Panc1 (cell line): ENCODE results near the gene BBX. TPM values are rescaled to one million over a fixed set of nuclear protein-coding genes. Genes with fewer than 3 reads are reported as not detected.

Experiments
- ATAC-seq: fragments of 200-7000 bp; cut with Tn5 transposase; 2 replicates; pipeline ENCODE4 v1.9.1; 2020; ENCODE audit warnings: mild to moderate bottlenecking, moderate library complexity
- BruUV-seq: library from RNA; stranded (reverse); fragments of 400-500 nt; replicated peaks from 2 replicates; lab custom pipeline; 2021; lab: Mats Ljungman, UMichigan
- CTCF ChIA-PET: fragments of 300-600 bp; sonication (Branson Sonifier 250); formaldehyde crosslinking; loops from one replicate; lab custom pipeline; 2022; ENCODE audit warnings: antibody characterized with exemption; lab: Charles Lee
- POLR2A ChIA-PET: fragments of 300-600 bp; sonication (Branson Sonifier 250); formaldehyde crosslinking; loops from one replicate; lab custom pipeline; 2022; ENCODE audit warnings: antibody characterized with exemption; lab: Charles Lee
- DNase-seq: peaks from one replicate; pipeline ENCODE4 v3.0.0-alpha.2; 2010; ENCODE audit warnings: low read depth, low spot score
- H3K27ac ChIP-seq: 2 replicates; pipeline ENCODE4 v1.5.1; 2011; ENCODE audit warnings: mild to moderate bottlenecking, low read length, inconsistent platforms
- H3K27me3 ChIP-seq: fragments of 200-500 bp; sonication (Bioruptor generic); 2 replicates; pipeline ENCODE4 v1.6.0; 2014; ENCODE audit warnings: low read length, inconsistent platforms; ENCODE audit not compliant: control insufficient read depth, insufficient read depth
- H3K36me3 ChIP-seq: fragments of 200-500 bp; sonication (Bioruptor generic); 2 replicates; pipeline ENCODE4 v1.5.1; 2014; ENCODE audit warnings: inconsistent platforms, mild to moderate bottlenecking, low read length, moderate library complexity; ENCODE audit not compliant: control insufficient read depth, insufficient read depth
- H3K4me1 ChIP-seq: 2 replicates; pipeline ENCODE4 v1.5.1; 2011; ENCODE audit warnings: inconsistent platforms, mild to moderate bottlenecking, low read length, moderate library complexity; ENCODE audit not compliant: control insufficient read depth, insufficient read depth
- H3K4me3 ChIP-seq, 2 experiments: 2 replicates each; pipeline ENCODE4 v1.5.1; 2011 to 2012; ENCODE audit warnings: low read depth in 2 of 2, low read length in 2 of 2, mild to moderate bottlenecking in 2 of 2, inconsistent platforms in 1 of 2, moderate library complexity in 1 of 2
- H3K9me3 ChIP-seq: fragments of 200-500 bp; sonication (Bioruptor generic); 2 replicates; pipeline ENCODE4 v1.5.1; 2014; ENCODE audit warnings: low read depth, mild to moderate bottlenecking, inconsistent platforms, low read length, moderate library complexity; ENCODE audit not compliant: control insufficient read depth, insufficient read depth
- POLR2AphosphoS5 ChIP-seq: IDR thresholded peaks from 2 replicates; pipeline ENCODE4 v1.6.1; 2012; ENCODE audit warnings: mild to moderate bottlenecking, low read depth, low read length, moderate library complexity
- SIN3A ChIP-seq: IDR thresholded peaks from 2 replicates; pipeline ENCODE4 v1.6.1; 2012; ENCODE audit warnings: low read depth, mild to moderate bottlenecking, low read length, moderate library complexity, borderline replicate concordance; ENCODE audit not compliant: insufficient read depth
- TCF7L2 ChIP-seq: IDR thresholded peaks from 2 replicates; pipeline ENCODE4 v1.6.1; 2011; ENCODE audit warnings: mild to moderate bottlenecking, low read depth, low read length, inconsistent platforms
- in situ Hi-C: cut with HindIII; loops from 2 replicates; pipeline ENCODE4 v1.10.0; 2016; ENCODE audit warnings: low sequenced_read_pairs, low pct_unique_long_range_greater_than_20kb
- intact Hi-C: fragments of 100-400 bp; cut with micrococcal nuclease; formaldehyde crosslinking; loops from one replicate; pipeline ENCODE4 v1.10.0; 2022; ENCODE audit not compliant: unreplicated experiment
- total RNA-seq: library from RNA; stranded (reverse); gene quantifications from one replicate; pipeline ENCODE4 v1.2.1, GENCODE V29; 2021; ENCODE audit not compliant: unreplicated experiment
- TF ChIP-seq, protein P1 (sequence below), 2 experiments: IDR thresholded peaks; 2 replicates each; pipeline ENCODE4 v1.6.1; 2011 to 2012; ENCODE audit warnings: low read depth in 2 of 2, control low read depth in 1 of 2, low read length in 1 of 2, mild to moderate bottlenecking in 1 of 2, moderate library complexity in 1 of 2; ENCODE audit not compliant: insufficient read depth in 1 of 2
- TF ChIP-seq, protein P2 (sequence below): fragments of 450-650 bp; IDR thresholded peaks from 2 replicates; pipeline ENCODE4 v1.5.1; 2017; ENCODE audit warnings: mild to moderate bottlenecking

The BBX gene
- total RNA-seq, 1 experiment from 2014 or later, result 28.5 TPM

DNA sequence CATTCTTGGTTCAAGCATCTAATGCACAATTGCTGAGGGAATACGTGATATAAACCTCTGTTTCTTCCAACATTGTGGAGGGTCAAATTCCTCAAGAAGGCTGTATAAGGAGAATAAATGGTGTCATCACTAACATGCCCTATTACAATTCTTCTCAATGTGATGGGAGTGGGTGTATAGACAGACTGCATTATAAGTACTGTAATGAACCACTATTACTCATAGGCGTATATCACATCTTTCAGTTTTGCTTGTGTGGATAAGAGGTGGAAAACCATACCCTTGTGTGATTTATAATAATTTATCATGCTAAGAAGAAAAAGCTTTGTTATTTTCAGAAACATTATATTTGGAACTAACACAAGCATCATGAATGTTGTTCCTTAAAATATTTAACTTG lies 35.3 kb upstream of the BBX start:
- CTCF ChIA-PET, result no interaction called here
- BruUV-seq, result no TSS peak

DNA sequence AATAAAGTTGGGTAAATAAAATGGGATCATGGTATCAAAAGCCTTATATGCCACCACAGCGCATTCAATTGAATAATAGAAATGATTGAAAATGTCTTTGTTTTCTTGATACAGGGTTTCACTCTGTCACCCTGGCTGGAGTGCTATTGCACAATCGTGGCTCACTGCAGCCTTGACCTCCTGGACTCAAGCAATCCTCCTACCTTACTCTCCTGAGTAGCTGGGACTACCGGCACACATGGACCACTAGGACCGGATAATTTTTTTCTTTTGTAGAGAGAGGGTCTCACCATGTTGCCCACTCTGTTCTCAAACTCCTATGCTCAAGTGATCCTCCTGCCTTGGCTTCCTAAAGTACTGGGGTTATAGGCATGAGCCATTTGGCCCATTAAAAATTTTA lies 33.8 kb upstream of the BBX start:
- Histone ChIP-seq H3K27ac (no peak overlapping the region), H3K4me1 (no peaks in the 10 kb centered on the region), H3K9me3 (no peaks in the 10 kb centered on the region), H3K27me3 (no peaks in the 10 kb centered on the region), H3K36me3 (no peaks in the 10 kb centered on the region), H3K4me3 (no peak overlapping the region)
- ATAC-seq (no peak), DNase-seq (no peak)
- ChIA-PET POLR2A (no interaction called here), CTCF (no interaction called here)
- BruUV-seq, result no TSS peak
- in situ Hi-C loops (no loop called here), intact Hi-C loops (no loop called here)
- TF ChIP-seq SIN3A, result no peak
- TF ChIP-seq TCF7L2, result no peak
- TF ChIP-seq, protein P1, sequence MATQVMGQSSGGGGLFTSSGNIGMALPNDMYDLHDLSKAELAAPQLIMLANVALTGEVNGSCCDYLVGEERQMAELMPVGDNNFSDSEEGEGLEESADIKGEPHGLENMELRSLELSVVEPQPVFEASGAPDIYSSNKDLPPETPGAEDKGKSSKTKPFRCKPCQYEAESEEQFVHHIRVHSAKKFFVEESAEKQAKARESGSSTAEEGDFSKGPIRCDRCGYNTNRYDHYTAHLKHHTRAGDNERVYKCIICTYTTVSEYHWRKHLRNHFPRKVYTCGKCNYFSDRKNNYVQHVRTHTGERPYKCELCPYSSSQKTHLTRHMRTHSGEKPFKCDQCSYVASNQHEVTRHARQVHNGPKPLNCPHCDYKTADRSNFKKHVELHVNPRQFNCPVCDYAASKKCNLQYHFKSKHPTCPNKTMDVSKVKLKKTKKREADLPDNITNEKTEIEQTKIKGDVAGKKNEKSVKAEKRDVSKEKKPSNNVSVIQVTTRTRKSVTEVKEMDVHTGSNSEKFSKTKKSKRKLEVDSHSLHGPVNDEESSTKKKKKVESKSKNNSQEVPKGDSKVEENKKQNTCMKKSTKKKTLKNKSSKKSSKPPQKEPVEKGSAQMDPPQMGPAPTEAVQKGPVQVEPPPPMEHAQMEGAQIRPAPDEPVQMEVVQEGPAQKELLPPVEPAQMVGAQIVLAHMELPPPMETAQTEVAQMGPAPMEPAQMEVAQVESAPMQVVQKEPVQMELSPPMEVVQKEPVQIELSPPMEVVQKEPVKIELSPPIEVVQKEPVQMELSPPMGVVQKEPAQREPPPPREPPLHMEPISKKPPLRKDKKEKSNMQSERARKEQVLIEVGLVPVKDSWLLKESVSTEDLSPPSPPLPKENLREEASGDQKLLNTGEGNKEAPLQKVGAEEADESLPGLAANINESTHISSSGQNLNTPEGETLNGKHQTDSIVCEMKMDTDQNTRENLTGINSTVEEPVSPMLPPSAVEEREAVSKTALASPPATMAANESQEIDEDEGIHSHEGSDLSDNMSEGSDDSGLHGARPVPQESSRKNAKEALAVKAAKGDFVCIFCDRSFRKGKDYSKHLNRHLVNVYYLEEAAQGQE (IDR thresholded peaks at IDR 0.05; ENCODE audit: insufficient read depth in 1 of 2, low read depth in 2 of 2, low read length in 1 of 2), result no peak
- no peak for TF ChIP-seq POLR2AphosphoS5
- TF ChIP-seq, protein P2, sequence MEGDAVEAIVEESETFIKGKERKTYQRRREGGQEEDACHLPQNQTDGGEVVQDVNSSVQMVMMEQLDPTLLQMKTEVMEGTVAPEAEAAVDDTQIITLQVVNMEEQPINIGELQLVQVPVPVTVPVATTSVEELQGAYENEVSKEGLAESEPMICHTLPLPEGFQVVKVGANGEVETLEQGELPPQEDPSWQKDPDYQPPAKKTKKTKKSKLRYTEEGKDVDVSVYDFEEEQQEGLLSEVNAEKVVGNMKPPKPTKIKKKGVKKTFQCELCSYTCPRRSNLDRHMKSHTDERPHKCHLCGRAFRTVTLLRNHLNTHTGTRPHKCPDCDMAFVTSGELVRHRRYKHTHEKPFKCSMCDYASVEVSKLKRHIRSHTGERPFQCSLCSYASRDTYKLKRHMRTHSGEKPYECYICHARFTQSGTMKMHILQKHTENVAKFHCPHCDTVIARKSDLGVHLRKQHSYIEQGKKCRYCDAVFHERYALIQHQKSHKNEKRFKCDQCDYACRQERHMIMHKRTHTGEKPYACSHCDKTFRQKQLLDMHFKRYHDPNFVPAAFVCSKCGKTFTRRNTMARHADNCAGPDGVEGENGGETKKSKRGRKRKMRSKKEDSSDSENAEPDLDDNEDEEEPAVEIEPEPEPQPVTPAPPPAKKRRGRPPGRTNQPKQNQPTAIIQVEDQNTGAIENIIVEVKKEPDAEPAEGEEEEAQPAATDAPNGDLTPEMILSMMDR, result no peak

More for the DNA sequence above, 35.3 kb upstream of the BBX start:
- Histone ChIP-seq H3K27ac (no peak overlapping the region), H3K36me3 (no peaks in the 10 kb centered on the region), H3K27me3 (no peaks in the 10 kb centered on the region; the same call in 1 of the 2 replicates), H3K4me1 (no peaks in the 10 kb centered on the region), H3K9me3 (no peaks in the 10 kb centered on the region), H3K4me3 (no peak overlapping the region)
- in situ Hi-C loops (no loop called here), intact Hi-C loops (no loop called here)
- TF ChIP-seq SIN3A (no peak), POLR2AphosphoS5 (no peak), TCF7L2 (no peak)
- TF ChIP-seq, protein P2, result no peak
- TF ChIP-seq, protein P1 (IDR thresholded peaks at IDR 0.05; ENCODE audit: insufficient read depth in 1 of 2, low read depth in 2 of 2, low read length in 1 of 2), result no peak
- POLR2A ChIA-PET, result no interaction called here
- ATAC-seq, result no peak
- no peak for DNase-seq
